ENCODE measurements around the gene NKX6-2.
"Not testable (repeated sequence)": the region's sequence is repeated elsewhere in the genome, so short reads cannot be mapped to it uniquely, and the experiment has no call there.

NKX6-2 gene

GRCh38 chr10:132777441-132777840 lies 8.5 kb downstream of the NKX6-2 start:
- no peak for DNase-seq

GRCh38 chr10:132776821-132777220 lies 9.1 kb downstream of the NKX6-2 start:
- DNase-seq: no peak

GRCh38 chr10:132776186-132776585 lies 9.8 kb downstream of the NKX6-2 start:
- no peak for DNase-seq

- no peak for DNase-seq
Observed at GRCh38 chr10:132774902-132775863, 10.8 kb downstream of the NKX6-2 start.

- no peak for DNase-seq
Observed at GRCh38 chr10:132774181-132774901, 11.6 kb downstream of the NKX6-2 start.

- DNase-seq: not testable (repeated sequence)
Observed at GRCh38 chr10:132772816-132773215, 13.1 kb downstream of the NKX6-2 start.

- no peak for DNase-seq
Observed at GRCh38 chr10:132770061-132771021, 15.6 kb downstream of the NKX6-2 start.

GRCh38 chr10:132768346-132769248 lies 17.4 kb downstream of the NKX6-2 start:
- DNase-seq: no peak

- no peak for DNase-seq
Observed at GRCh38 chr10:132766291-132766690, 19.7 kb downstream of the NKX6-2 start.

GRCh38 chr10:132765435-132765834 lies 20.5 kb downstream of the NKX6-2 start:
- DNase-seq: no peak

- no peak for DNase-seq
Observed at GRCh38 chr10:132764108-132764507, 21.8 kb downstream of the NKX6-2 start.

GRCh38 chr10:132763545-132763944 lies 22.4 kb downstream of the NKX6-2 start:
- DNase-seq: no peak

- DNase-seq: no peak
Observed at GRCh38 chr10:132762267-132762666, 23.7 kb downstream of the NKX6-2 start.

- DNase-seq: no peak
Observed at GRCh38 chr10:132761395-132762060, 24.4 kb downstream of the NKX6-2 start.

- no peak for DNase-seq
Observed at GRCh38 chr10:132758865-132759264, 27.1 kb downstream of the NKX6-2 start.

GRCh38 chr10:132757171-132757570 lies 28.8 kb downstream of the NKX6-2 start:
- DNase-seq: no peak

- no peak for DNase-seq
Observed at GRCh38 chr10:132756591-132756990, 29.4 kb downstream of the NKX6-2 start.

- DNase-seq: no peak
Observed at GRCh38 chr10:132755166-132755711, 30.7 kb downstream of the NKX6-2 start.

GRCh38 chr10:132754071-132754470 lies 31.9 kb downstream of the NKX6-2 start:
- no peak for DNase-seq

- DNase-seq: no peak
Observed at GRCh38 chr10:132753596-132753995, 32.4 kb downstream of the NKX6-2 start.

GRCh38 chr10:132752961-132753360 lies 33.0 kb downstream of the NKX6-2 start:
- DNase-seq: no peak

All from right hindlimb (tissue), 1 donor.